Ishikawa (cell line): ENCODE data around the gene CDYL2.

ENCODE experiments used
- CEBPB ChIP-seq: IDR thresholded peaks from 2 replicates; pipeline ENCODE4 v1.6.1; 2012
- CREB1 ChIP-seq: IDR thresholded peaks from 2 replicates; pipeline ENCODE4 v1.6.1; 2012; ENCODE audit warnings: low read depth
- EGR1 ChIP-seq: IDR thresholded peaks from 2 replicates; pipeline ENCODE4 v1.6.1; 2012
- EP300 ChIP-seq: IDR thresholded peaks from 2 replicates; pipeline ENCODE4 v1.6.1; 2012; ENCODE audit warnings: borderline replicate concordance
- FOXM1 ChIP-seq: IDR thresholded peaks from 2 replicates; pipeline ENCODE4 v1.6.1; 2012; ENCODE audit warnings: low read depth, borderline replicate concordance
- MAX ChIP-seq: IDR thresholded peaks from 2 replicates; pipeline ENCODE4 v1.6.1; 2012
- NFIC ChIP-seq: IDR thresholded peaks from 2 replicates; pipeline ENCODE4 v1.6.1; 2012
- RAD21 ChIP-seq: IDR thresholded peaks from 2 replicates; pipeline ENCODE4 v1.6.1; 2012; ENCODE audit warnings: low read depth
- TAF1 ChIP-seq: IDR thresholded peaks from 2 replicates; pipeline ENCODE4 v1.6.1; 2012; ENCODE audit warnings: low read depth, mild to moderate bottlenecking
- TCF12 ChIP-seq: IDR thresholded peaks from 2 replicates; pipeline ENCODE4 v1.6.1; 2012; ENCODE audit warnings: low read depth
- TEAD4 ChIP-seq: IDR thresholded peaks from 2 replicates; pipeline ENCODE4 v1.6.1; 2012
- USF1 ChIP-seq: IDR thresholded peaks from 2 replicates; pipeline ENCODE4 v1.6.1; 2012
- YY1 ChIP-seq: IDR thresholded peaks from 2 replicates; pipeline ENCODE4 v1.6.1; 2012; ENCODE audit warnings: low read depth
- ZBTB7A ChIP-seq: IDR thresholded peaks from 2 replicates; pipeline ENCODE4 v1.6.1; 2012; ENCODE audit warnings: low read depth
- TF ChIP-seq, protein P1 (sequence below): IDR thresholded peaks from 2 replicates; pipeline ENCODE4 v1.6.1; 2012; ENCODE audit warnings: low read depth, mild to moderate bottlenecking

The CDYL2 gene

DNA sequence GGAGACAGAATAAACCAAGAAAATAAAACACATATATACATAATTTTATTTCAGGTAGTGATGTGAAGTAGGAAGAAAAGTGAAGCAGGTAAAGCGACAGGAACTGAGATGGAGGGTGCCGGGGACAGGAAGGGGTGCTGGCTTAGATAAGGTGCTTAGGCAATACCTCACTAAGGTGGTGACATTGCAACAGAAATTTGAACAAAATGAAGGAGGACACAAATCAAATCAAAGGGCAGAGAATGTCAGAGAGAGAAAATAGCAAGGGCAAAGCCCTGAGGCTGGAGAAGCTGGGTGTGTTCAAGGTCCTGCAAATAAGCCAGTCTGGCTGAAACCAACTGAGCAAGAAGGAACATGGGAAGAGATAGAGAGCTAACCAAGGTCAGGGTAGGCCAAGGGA, 5.0 kb upstream of the CDYL2 start:
- TF ChIP-seq CEBPB (no peak), EP300 (no peak), TEAD4 (no peak), USF1 (no peak), NFIC (no peak)

DNA sequence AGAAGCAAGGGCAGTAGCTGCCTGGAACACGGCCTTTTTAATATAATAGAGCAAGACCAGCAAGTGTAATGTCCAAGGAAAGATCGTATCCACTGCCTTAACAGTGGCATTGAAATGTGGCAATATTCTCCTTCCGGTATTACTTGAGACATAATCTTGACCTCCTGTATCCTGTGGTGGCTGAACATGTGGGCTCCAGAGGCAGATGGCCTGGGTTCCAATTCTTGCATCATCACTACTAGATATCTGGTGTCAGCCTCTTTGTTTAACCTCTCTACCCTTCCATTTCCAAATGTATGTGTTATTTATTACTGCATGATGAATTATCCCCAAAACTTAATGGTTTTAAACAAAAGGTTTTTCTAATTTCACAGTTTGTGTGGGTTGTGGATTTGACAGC, 3.5 kb upstream of the CDYL2 start:
- no peak for TF ChIP-seq CEBPB

DNA sequence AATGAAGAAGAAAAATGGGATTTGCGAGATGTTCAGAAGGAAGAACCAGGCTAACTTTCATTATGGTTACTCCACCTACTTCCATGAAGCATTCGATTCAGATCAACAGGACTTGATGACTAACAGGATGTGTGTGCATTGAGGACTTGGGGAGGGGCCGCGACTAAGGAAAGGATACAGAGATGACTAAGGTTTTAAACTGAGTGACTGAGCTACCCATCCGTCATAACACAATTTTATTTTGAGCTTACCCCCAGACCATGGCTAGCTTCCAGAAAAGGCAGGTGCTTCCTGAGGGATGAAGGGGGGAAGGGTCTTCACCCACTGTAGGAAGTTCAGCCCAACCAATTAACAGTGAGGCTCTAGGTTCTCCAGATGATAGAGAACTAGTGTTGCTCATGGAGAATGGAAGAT, 2.5 kb upstream of the CDYL2 start:
- no peak for TF ChIP-seq NFIC
- no peak for TF ChIP-seq EGR1
- no peak for TF ChIP-seq ZBTB7A
- TF ChIP-seq MAX: no peak
- no peak for TF ChIP-seq CREB1
- TF ChIP-seq, protein P1, sequence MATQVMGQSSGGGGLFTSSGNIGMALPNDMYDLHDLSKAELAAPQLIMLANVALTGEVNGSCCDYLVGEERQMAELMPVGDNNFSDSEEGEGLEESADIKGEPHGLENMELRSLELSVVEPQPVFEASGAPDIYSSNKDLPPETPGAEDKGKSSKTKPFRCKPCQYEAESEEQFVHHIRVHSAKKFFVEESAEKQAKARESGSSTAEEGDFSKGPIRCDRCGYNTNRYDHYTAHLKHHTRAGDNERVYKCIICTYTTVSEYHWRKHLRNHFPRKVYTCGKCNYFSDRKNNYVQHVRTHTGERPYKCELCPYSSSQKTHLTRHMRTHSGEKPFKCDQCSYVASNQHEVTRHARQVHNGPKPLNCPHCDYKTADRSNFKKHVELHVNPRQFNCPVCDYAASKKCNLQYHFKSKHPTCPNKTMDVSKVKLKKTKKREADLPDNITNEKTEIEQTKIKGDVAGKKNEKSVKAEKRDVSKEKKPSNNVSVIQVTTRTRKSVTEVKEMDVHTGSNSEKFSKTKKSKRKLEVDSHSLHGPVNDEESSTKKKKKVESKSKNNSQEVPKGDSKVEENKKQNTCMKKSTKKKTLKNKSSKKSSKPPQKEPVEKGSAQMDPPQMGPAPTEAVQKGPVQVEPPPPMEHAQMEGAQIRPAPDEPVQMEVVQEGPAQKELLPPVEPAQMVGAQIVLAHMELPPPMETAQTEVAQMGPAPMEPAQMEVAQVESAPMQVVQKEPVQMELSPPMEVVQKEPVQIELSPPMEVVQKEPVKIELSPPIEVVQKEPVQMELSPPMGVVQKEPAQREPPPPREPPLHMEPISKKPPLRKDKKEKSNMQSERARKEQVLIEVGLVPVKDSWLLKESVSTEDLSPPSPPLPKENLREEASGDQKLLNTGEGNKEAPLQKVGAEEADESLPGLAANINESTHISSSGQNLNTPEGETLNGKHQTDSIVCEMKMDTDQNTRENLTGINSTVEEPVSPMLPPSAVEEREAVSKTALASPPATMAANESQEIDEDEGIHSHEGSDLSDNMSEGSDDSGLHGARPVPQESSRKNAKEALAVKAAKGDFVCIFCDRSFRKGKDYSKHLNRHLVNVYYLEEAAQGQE: no peak
- TF ChIP-seq TAF1: no peak

DNA sequence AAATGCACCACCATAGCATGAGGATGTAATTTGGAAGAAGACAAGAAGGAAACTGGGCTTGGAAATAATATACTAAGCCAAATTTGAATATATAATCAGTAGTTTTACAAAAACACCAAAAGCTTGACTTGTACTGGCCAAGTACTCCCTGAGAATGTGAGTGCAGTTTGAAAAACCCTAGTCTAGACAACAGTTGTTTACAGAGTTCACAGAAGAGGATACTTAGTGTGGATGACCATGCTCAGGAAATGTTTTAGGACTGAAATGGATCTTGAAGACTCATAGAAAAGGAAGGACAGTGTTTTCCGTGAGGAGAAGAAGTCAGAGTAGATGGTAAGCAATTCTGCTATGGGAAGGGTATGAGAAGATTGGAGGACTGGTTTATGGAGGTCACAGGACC, 1.9 kb upstream of the CDYL2 start:
- TF ChIP-seq RAD21 (no peak), ZBTB7A (no peak), EP300 (no peak), EGR1 (no peak), FOXM1 (no peak), TEAD4 (no peak), YY1 (no peak), NFIC (no peak), MAX (no peak), CREB1 (no peak), CEBPB (no peak), USF1 (no peak), TCF12 (no peak)
- TF ChIP-seq, protein P1: no peak

- TF ChIP-seq MAX (0 out of 2 replicates have a peak, but pooled peaks have one; percentile 42), RAD21 (no peak)
Observed at GRCh38 chr16:80804056-80804525, 307 bp downstream of the CDYL2 start.

GRCh38 chr16:80803339-80804055, 901 bp downstream of the CDYL2 start:
- TF ChIP-seq ZBTB7A (no peak), RAD21 (0 out of 2 replicates have a peak, but pooled peaks have one; percentile 8)

DNA sequence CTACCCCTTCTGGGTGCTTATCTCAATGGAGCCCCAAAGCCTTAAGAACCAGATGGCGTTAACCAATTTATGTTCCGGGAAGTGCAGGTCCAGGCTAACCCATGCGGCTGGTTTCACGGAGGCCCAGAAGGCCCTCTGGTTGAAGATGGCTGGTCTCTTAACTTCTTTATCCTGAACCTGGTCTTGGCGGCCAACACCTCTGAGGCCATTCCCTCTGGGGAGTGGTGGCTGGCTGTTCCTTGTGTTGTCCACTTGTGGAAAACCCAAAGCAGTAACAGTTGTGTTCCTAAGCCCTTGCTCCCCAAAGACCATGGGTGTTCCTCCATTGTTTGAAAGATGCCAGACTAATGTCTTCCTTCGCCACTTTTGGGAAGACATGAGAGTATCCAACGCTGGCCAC, 1.5 kb downstream of the CDYL2 start:
- no peak for TF ChIP-seq ZBTB7A
- TF ChIP-seq TCF12: no peak
- no peak for TF ChIP-seq CEBPB
- no peak for TF ChIP-seq TEAD4
- TF ChIP-seq EP300: no peak
- TF ChIP-seq NFIC: no peak
- TF ChIP-seq YY1: no peak
- TF ChIP-seq, protein P1: no peak
- no peak for TF ChIP-seq CREB1
- TF ChIP-seq RAD21: no peak
- TF ChIP-seq FOXM1: no peak
